ENCODE results near the gene NCF4. TPM values are rescaled to one million over a fixed set of nuclear protein-coding genes. Genes with fewer than 3 reads are reported as not detected.

The NCF4 gene
- polyA plus RNA-seq, 3 donors, result 206 to 249 (median 209) TPM

DNA sequence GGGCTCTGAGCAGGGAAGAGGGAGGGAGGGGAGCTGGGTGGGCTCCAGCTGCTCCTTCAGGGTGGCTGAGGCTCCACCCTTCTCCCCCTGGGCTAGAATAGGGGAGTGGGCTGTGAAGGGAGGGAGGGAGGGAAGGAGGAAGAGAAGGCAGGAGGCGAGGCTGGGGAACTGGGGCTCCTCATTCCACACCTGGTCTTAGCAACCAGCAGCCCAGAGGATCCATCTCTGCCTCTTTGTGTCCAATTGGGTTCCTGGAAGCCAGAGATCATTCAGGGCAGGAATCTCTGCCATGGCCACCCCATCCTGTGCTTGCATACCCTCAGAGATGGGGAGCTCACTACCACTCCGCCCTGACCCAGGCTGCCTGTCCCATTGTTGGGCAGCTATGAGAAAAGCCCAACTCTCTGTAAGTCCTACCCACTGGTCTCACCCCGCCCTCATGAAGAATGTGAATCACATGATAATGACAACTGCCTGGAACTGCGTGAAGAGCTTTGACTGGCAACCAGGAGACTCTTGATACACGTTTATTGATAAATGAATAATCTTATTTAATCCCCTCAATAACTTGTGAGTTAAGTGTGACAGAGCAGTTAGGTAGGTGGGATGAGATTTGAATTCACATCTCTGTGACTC, 7.9 kb downstream of the NCF4 start:
- Mint-ChIP-seq H3K27me3 (ENCODE audit: low read depth in 3 of 3) (peaks cover 0 to 6% (median 0%) of the 10 kb centered on the region in 3 donors), H3K4me1 (peaks cover 40% of the 10 kb centered on the region), H3K36me3 (peaks cover 89 to 99% of the 10 kb centered on the region in 2 donors), H3K27ac (peak overlapping the region in 2 of 7 donors; percentile 27 to 82), H3K9me3 (peaks cover 0 to 2% (median 0%) of the 10 kb centered on the region in 7 donors), H3K4me3 (no peak overlapping the region)
- DNase-seq, result no peak
- Histone ChIP-seq H3K4me1 (ENCODE audit: control insufficient read depth in 1 of 2, insufficient read depth in 2 of 2, low read length in 2 of 2) (peaks cover 32 to 33% of the 10 kb centered on the region in 2 donors), H3K27ac (ENCODE audit: low read depth in 1 of 2, low read length in 2 of 2) (no peak overlapping the region), H3K9ac (ENCODE audit: insufficient read depth, low read length, poor library complexity, severe bottlenecking) (no peak overlapping the region), H3K9me3 (replicated peaks in 1 of 2; ENCODE audit: control insufficient read depth in 1 of 2, insufficient read depth in 1 of 2, low read length in 2 of 2) (no peaks in the 10 kb centered on the region), H3K36me3 (replicated peaks in 1 of 2; ENCODE audit: control insufficient read depth in 1 of 2, insufficient read depth in 2 of 2, low read length in 2 of 2) (peaks cover 80 to 89% of the 10 kb centered on the region in 2 donors), H2AFZ (ENCODE audit: insufficient read depth, low read depth, low read length, poor library complexity, severe bottlenecking) (no peak overlapping the region), H4K20me1 (ENCODE audit: insufficient read depth, low read length) (peaks cover 44% of the 10 kb centered on the region), H3K27me3 (ENCODE audit: control insufficient read depth in 2 of 2, insufficient read depth in 2 of 2, low read length in 2 of 2) (no peaks in the 10 kb centered on the region), H3K79me2 (ENCODE audit: insufficient read depth, low read length) (peaks cover 7% of the 10 kb centered on the region), H3K4me3 (replicated peaks in 1 of 3; ENCODE audit: low read depth in 2 of 3, low read length in 3 of 3) (no peak overlapping the region), H3K4me2 (replicated peaks; ENCODE audit: extremely low read depth, low read length, poor library complexity, severe bottlenecking) (no peak overlapping the region)
- intact Hi-C loops (cut with micrococcal nuclease), result no loop called here
- TF ChIP-seq, protein P1, sequence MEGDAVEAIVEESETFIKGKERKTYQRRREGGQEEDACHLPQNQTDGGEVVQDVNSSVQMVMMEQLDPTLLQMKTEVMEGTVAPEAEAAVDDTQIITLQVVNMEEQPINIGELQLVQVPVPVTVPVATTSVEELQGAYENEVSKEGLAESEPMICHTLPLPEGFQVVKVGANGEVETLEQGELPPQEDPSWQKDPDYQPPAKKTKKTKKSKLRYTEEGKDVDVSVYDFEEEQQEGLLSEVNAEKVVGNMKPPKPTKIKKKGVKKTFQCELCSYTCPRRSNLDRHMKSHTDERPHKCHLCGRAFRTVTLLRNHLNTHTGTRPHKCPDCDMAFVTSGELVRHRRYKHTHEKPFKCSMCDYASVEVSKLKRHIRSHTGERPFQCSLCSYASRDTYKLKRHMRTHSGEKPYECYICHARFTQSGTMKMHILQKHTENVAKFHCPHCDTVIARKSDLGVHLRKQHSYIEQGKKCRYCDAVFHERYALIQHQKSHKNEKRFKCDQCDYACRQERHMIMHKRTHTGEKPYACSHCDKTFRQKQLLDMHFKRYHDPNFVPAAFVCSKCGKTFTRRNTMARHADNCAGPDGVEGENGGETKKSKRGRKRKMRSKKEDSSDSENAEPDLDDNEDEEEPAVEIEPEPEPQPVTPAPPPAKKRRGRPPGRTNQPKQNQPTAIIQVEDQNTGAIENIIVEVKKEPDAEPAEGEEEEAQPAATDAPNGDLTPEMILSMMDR (IDR thresholded peaks at IDR 0.05), result no peak
- WGBS (ENCODE audit: insufficient coverage), result 100% methylated on average over 3 of the region's 5 CpGs

DNA sequence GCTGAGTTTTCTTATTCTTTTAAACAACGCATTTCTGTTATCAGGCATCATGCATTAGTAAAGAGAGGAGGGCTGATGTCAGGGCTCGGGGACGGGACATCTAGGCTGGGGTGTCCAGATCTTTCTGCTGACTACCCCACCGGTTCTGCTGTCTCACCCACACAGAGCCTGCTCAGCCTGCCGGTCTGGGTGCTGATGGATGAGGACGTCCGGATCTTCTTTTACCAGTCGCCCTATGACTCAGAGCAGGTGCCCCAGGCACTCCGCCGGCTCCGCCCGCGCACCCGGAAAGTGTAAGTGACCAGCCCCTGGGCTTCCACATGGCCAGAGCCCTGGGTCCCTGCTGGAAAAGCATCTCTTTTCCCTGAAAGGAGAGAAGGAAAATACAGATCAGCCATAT, 9.4 kb downstream of the NCF4 start:
- H3K36me3 Mint-ChIP-seq, result peaks cover 88 to 94% of the 10 kb centered on the region in 2 donors
- H3K4me1 ChIP-seq (ENCODE audit: control insufficient read depth in 1 of 2, insufficient read depth in 2 of 2, low read length in 2 of 2), result peaks cover 28% of the 10 kb centered on the region in 2 donors
- peak overlapping the region in 1 of 7 donors; percentile 6 for H3K27ac Mint-ChIP-seq
- H3K4me3 Mint-ChIP-seq, result no peak overlapping the region
- no peaks in the 10 kb centered on the region for H3K79me2 ChIP-seq (ENCODE audit: insufficient read depth, low read length)
- H3K9ac ChIP-seq (ENCODE audit: insufficient read depth, low read length, poor library complexity, severe bottlenecking), result no peak overlapping the region
- DNase-seq, result no peak
- H3K27ac ChIP-seq (ENCODE audit: low read depth in 1 of 2, low read length in 2 of 2), result no peak overlapping the region
- H3K4me1 Mint-ChIP-seq, result peaks cover 36% of the 10 kb centered on the region
- intact Hi-C loops (cut with micrococcal nuclease), result loop anchor here in 1 of 2 donors (5.0 kb wide), 1 partner anchor 42 kb away; the partner anchor contains the start of gene CSF2RB
- WGBS (ENCODE audit: insufficient coverage), result 94% methylated on average over 10 of the region's 14 CpGs
- H3K36me3 ChIP-seq (replicated peaks in 1 of 2; ENCODE audit: control insufficient read depth in 1 of 2, insufficient read depth in 2 of 2, low read length in 2 of 2), result peaks cover 77 to 90% of the 10 kb centered on the region in 2 donors
- H3K27me3 ChIP-seq (ENCODE audit: control insufficient read depth in 2 of 2, insufficient read depth in 2 of 2, low read length in 2 of 2), result no peaks in the 10 kb centered on the region
- H3K4me2 ChIP-seq (replicated peaks; ENCODE audit: extremely low read depth, low read length, poor library complexity, severe bottlenecking), result no peak overlapping the region
- no peak overlapping the region for H2AFZ ChIP-seq (ENCODE audit: insufficient read depth, low read depth, low read length, poor library complexity, severe bottlenecking)
- peaks cover 28% of the 10 kb centered on the region for H4K20me1 ChIP-seq (ENCODE audit: insufficient read depth, low read length)
- no peaks in the 10 kb centered on the region for H3K9me3 ChIP-seq (replicated peaks in 1 of 2; ENCODE audit: control insufficient read depth in 1 of 2, insufficient read depth in 1 of 2, low read length in 2 of 2)
- TF ChIP-seq, protein P1 (IDR thresholded peaks at IDR 0.05), result no peak
- peaks cover 0 to 2% (median 0%) of the 10 kb centered on the region in 7 donors for H3K9me3 Mint-ChIP-seq
- H3K4me3 ChIP-seq (replicated peaks in 1 of 3; ENCODE audit: low read depth in 2 of 3, low read length in 3 of 3), result no peak overlapping the region
- peaks cover 0 to 3% (median 0%) of the 10 kb centered on the region in 3 donors for H3K27me3 Mint-ChIP-seq (ENCODE audit: low read depth in 3 of 3)

Data from CD14-positive monocyte (primary cell).